Upper lobe of right lung (tissue), 1 donor: ENCODE data around the gene KRTAP10-9. TPM values are rescaled to one million over a fixed set of nuclear protein-coding genes. Genes with fewer than 3 reads are reported as not detected.

Experiments
- ATAC-seq: fragments of 200-7000 bp; cut with Tn5 transposase; one replicate; pipeline ENCODE4 v1.9.1; 2020; ENCODE audit warnings: mild to moderate bottlenecking, moderate library complexity
- DNase-seq: peaks from one replicate; pipeline ENCODE4 v3.0.0-alpha.2; 2020
- H3K27ac ChIP-seq: fragments of 200-600 bp; one replicate; pipeline ENCODE4 v1.8.0; 2022
- H3K27me3 ChIP-seq: fragments of 200-600 bp; one replicate; pipeline ENCODE4 v1.8.0; 2022; ENCODE audit warnings: mild to moderate bottlenecking
- H3K36me3 ChIP-seq: fragments of 200-600 bp; one replicate; pipeline ENCODE4 v1.8.0; 2022
- H3K4me1 ChIP-seq: fragments of 200-600 bp; one replicate; pipeline ENCODE4 v1.8.0; 2022
- H3K4me3 ChIP-seq: fragments of 200-600 bp; one replicate; pipeline ENCODE4 v1.8.0; 2022; ENCODE audit warnings: mild to moderate bottlenecking
- H3K9me3 ChIP-seq: fragments of 200-600 bp; one replicate; pipeline ENCODE4 v1.8.0; 2022
- intact Hi-C: fragments of 100-400 bp; cut with DNase I; formaldehyde crosslinking; loops from one replicate; pipeline ENCODE4 v1.11.0; 2022
- total RNA-seq: library from RNA; stranded (reverse); fragmentation: NEBNext Ultra II Directional; extraction: Animal tissue kit (Norgen Biotek cat#: 25700); gene quantifications from one replicate; pipeline ENCODE4 v1.2.1, GENCODE V29; 2021
- TF ChIP-seq, protein P1 (sequence below): fragments of 200-600 bp; IDR thresholded peaks from one replicate; pipeline ENCODE4 v1.8.0; 2022; ENCODE audit warnings: antibody characterized with exemption
- donor health status: DM: no; HTN: yes; CAD: no; lungs with severe emphysema.

KRTAP10-9 gene
- total RNA-seq, 1 donor from 2014 or later, result not detected

GRCh38 chr21:44649521-44650100, 22.7 kb downstream of the KRTAP10-9 start:
- ATAC-seq, result no peak
- DNase-seq, result no peak
- TF ChIP-seq, protein P1, sequence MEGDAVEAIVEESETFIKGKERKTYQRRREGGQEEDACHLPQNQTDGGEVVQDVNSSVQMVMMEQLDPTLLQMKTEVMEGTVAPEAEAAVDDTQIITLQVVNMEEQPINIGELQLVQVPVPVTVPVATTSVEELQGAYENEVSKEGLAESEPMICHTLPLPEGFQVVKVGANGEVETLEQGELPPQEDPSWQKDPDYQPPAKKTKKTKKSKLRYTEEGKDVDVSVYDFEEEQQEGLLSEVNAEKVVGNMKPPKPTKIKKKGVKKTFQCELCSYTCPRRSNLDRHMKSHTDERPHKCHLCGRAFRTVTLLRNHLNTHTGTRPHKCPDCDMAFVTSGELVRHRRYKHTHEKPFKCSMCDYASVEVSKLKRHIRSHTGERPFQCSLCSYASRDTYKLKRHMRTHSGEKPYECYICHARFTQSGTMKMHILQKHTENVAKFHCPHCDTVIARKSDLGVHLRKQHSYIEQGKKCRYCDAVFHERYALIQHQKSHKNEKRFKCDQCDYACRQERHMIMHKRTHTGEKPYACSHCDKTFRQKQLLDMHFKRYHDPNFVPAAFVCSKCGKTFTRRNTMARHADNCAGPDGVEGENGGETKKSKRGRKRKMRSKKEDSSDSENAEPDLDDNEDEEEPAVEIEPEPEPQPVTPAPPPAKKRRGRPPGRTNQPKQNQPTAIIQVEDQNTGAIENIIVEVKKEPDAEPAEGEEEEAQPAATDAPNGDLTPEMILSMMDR, result no peak
- H3K36me3 ChIP-seq, result no peaks in the 10 kb centered on the region
- no peak overlapping the region for H3K4me3 ChIP-seq
- no peaks in the 10 kb centered on the region for H3K27me3 ChIP-seq
- peaks cover 6% of the 10 kb centered on the region for H3K9me3 ChIP-seq
- intact Hi-C loops, result no loop called here
- no peaks in the 10 kb centered on the region for H3K4me1 ChIP-seq
- no peak overlapping the region for H3K27ac ChIP-seq

GRCh38 chr21:44650265-44650972, 23.5 kb downstream of the KRTAP10-9 start:
- Histone ChIP-seq H3K9me3 (no peaks in the 10 kb centered on the region), H3K36me3 (no peaks in the 10 kb centered on the region), H3K4me3 (no peak overlapping the region), H3K27ac (no peak overlapping the region), H3K27me3 (no peaks in the 10 kb centered on the region), H3K4me1 (no peaks in the 10 kb centered on the region)
- ATAC-seq, result no peak
- intact Hi-C loops, result no loop called here
- no peak for DNase-seq
- TF ChIP-seq, protein P1, result no peak

GRCh38 chr21:44650973-44651675, 24.2 kb downstream of the KRTAP10-9 start:
- DNase-seq (no peak), ATAC-seq (no peak)
- TF ChIP-seq, protein P1, result no peak
- Histone ChIP-seq H3K4me1 (no peaks in the 10 kb centered on the region), H3K36me3 (no peaks in the 10 kb centered on the region), H3K27me3 (no peaks in the 10 kb centered on the region), H3K4me3 (no peak overlapping the region), H3K27ac (no peak overlapping the region), H3K9me3 (peaks cover 2% of the 10 kb centered on the region)
- intact Hi-C loops, result no loop called here

GRCh38 chr21:44653123-44653522, 26.2 kb downstream of the KRTAP10-9 start:
- Histone ChIP-seq H3K36me3 (no peaks in the 10 kb centered on the region), H3K4me1 (no peaks in the 10 kb centered on the region), H3K4me3 (no peak overlapping the region), H3K27ac (no peak overlapping the region), H3K9me3 (peaks cover 5% of the 10 kb centered on the region), H3K27me3 (no peaks in the 10 kb centered on the region)
- TF ChIP-seq, protein P1, result no peak
- ATAC-seq (no peak), DNase-seq (no peak)
- intact Hi-C loops, result no loop called here

DNA sequence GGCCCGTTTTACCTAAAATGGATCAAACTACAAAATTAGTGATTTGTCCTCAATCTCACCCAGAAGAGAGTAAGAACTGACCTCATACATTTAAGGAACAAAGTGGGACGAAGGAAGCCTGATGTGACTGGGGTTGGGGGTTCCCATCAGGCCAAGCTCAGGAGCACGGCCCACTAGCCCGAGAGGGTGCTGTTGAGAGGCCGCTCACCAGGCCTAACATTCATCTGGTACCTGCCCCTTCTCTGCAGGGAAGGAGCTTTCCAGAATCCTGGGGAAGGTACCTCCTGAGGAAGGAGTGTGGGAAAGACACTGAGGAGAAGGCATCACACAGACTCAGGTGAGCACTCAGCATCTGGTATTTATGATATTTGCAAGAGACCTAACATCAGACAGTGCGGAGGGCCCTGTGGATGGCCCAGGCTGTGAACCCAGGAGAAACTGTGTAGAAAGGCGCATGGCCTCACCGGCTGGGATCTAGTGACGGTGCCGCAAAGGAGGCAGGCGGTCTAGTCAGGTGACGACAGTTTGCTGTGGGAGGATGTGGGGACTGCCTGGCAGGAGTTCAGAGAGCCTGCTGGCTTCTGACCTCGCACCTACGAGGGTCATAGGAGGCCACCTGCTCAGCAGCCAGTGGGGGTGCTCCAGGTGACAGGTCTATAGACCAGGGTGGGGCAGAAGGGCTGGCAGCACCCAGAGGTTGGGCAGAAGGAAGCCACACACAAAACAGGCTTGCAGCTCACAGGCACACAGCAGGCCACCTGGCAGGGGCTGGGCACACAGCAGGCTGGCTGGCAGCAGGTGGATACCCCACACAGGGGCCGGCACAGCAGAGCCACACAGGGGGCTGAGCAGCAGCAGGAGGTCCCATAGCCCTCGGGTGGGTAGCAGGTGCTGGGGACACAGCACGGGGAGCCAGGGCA, 27.0 kb downstream of the KRTAP10-9 start:
- no peak for DNase-seq
- no peak for ATAC-seq
- Histone ChIP-seq H3K4me3 (no peak overlapping the region), H3K4me1 (no peaks in the 10 kb centered on the region), H3K27ac (no peak overlapping the region), H3K36me3 (no peaks in the 10 kb centered on the region), H3K27me3 (no peaks in the 10 kb centered on the region), H3K9me3 (peaks cover 5% of the 10 kb centered on the region)
- intact Hi-C loops, result no loop called here
- TF ChIP-seq, protein P1, result no peak
